B cell (primary cell): ENCODE data around the gene AQP5. TPM values are rescaled to one million over a fixed set of nuclear protein-coding genes. Genes with fewer than 3 reads are reported as not detected.

ENCODE experiments used
- ATAC-seq: fragments of 200-7000 bp; cut with Tn5 transposase; one replicate; pipeline ENCODE4 v1.10.0; 2021; ENCODE audit warnings: low read depth, mild to moderate bottlenecking, moderate number of reproducible peaks, moderate library complexity
- CTCF ChIA-PET: fragments of 350-600 bp; sonication (Branson Sonifier 250); formaldehyde crosslinking; loops from one replicate; lab custom pipeline; 2021; ENCODE audit warnings: antibody characterized with exemption, inconsistent platforms; lab: Charles Lee
- POLR2A ChIA-PET: fragments of 350-600 bp; sonication (Branson Sonifier 250); formaldehyde crosslinking; loops from one replicate; lab custom pipeline; 2021; ENCODE audit warnings: antibody characterized with exemption; lab: Charles Lee
- DNase-seq: peaks from one replicate; pipeline ENCODE4 v3.0.0; 2013
- H2AFZ ChIP-seq: 2 replicates; pipeline ENCODE4 v1.6.1; 2012; ENCODE audit warnings: mild to moderate bottlenecking, low read depth, low read length; ENCODE audit not compliant: insufficient read depth, poor library complexity, severe bottlenecking
- H3K27ac ChIP-seq, 2 donors: 1 replicate in 1 of 2; 2 replicates in 1 of 2; pipeline ENCODE4 v1.5.1; 2012 to 2013; ENCODE audit warnings: low read length in 2 of 2, mild to moderate bottlenecking in 2 of 2, moderate library complexity in 1 of 2
- H3K27me3 ChIP-seq, 4 experiments: fragments of 200-600 bp in 1 of 4; sonication (generic) in 1 of 4; replicated peaks in 1 of 4; 1 replicate in 2 of 4; 2 replicates in 2 of 4; pipeline versions ENCODE4 v1.6.1 to v1.7.0; 2013 to 2016; ENCODE audit warnings: low read length in 3 of 4, mild to moderate bottlenecking in 2 of 4, mixed read lengths in 1 of 4, moderate library complexity in 1 of 4; ENCODE audit not compliant: insufficient read depth in 4 of 4, control insufficient read depth in 3 of 4; ENCODE audit errors: control extremely low read depth in 1 of 4
- H3K36me3 ChIP-seq, 2 experiments: replicated peaks in 1 of 2; 1 replicate in 1 of 2; 2 replicates in 1 of 2; pipeline versions ENCODE4 v1.6.1 to v1.7.1; 2013; ENCODE audit warnings: low read length in 1 of 2; ENCODE audit not compliant: insufficient read depth in 2 of 2, control insufficient read depth in 1 of 2; ENCODE audit errors: control extremely low read depth in 1 of 2, extremely low read depth in 1 of 2
- H3K4me1 ChIP-seq, 2 donors: fragments of 200-600 bp in 1 of 2; sonication (generic) in 1 of 2; 1 replicate in 1 of 2; 2 replicates in 1 of 2; pipeline versions ENCODE4 v1.5.1 to v1.6.1; 2013 to 2017; ENCODE audit warnings: low read length in 2 of 2; ENCODE audit not compliant: control insufficient read depth in 2 of 2, insufficient read depth in 2 of 2
- H3K4me2 ChIP-seq: replicated peaks from 2 replicates; pipeline ENCODE3; 2012; ENCODE audit warnings: mild to moderate bottlenecking, low read depth, low read length; ENCODE audit not compliant: poor library complexity, severe bottlenecking
- H3K4me3 ChIP-seq, 5 experiments: fragments of 200-600 bp in 1 of 5; sonication (generic) in 1 of 5; 1 replicate in 3 of 5; 2 replicates in 2 of 5; pipeline versions ENCODE4 v1.5.1 to v1.7.0; 2011 to 2016; ENCODE audit warnings: low read length in 4 of 5, mild to moderate bottlenecking in 4 of 5, low read depth in 2 of 5, control low read depth in 1 of 5, moderate library complexity in 1 of 5; ENCODE audit not compliant: insufficient read depth in 1 of 5; ENCODE audit errors: control extremely low read depth in 1 of 5, extremely low read depth in 1 of 5
- H3K79me2 ChIP-seq: fragments of 200-600 bp; sonication (generic); one replicate; pipeline ENCODE4 v1.6.0; 2016; ENCODE audit warnings: low read length; ENCODE audit not compliant: control insufficient read depth, insufficient read depth
- H3K9ac ChIP-seq: fragments of 200-600 bp; sonication (generic); 2 replicates; pipeline ENCODE4 v1.6.1; 2017; ENCODE audit warnings: mild to moderate bottlenecking, low read length, moderate library complexity
- H3K9me3 ChIP-seq, 3 donors: one replicate each; pipeline versions ENCODE4 v1.6.1 to v1.7.1; 2013; ENCODE audit warnings: low read length in 2 of 3; ENCODE audit not compliant: control insufficient read depth in 2 of 3, insufficient read depth in 1 of 3; ENCODE audit errors: control extremely low read depth in 1 of 3
- H4K20me1 ChIP-seq: 2 replicates; pipeline ENCODE4 v1.6.0; 2012; ENCODE audit warnings: mild to moderate bottlenecking, low read length; ENCODE audit not compliant: insufficient read depth, control insufficient read depth, poor library complexity, severe bottlenecking
- H3K27ac Mint-ChIP-seq: one replicate; pipeline ENCODE4 v1.8.0; 2021; ENCODE audit warnings: mixed read lengths
- H3K27me3 Mint-ChIP-seq: one replicate; pipeline ENCODE4 v1.8.0; 2021; ENCODE audit warnings: mixed read lengths
- H3K4me1 Mint-ChIP-seq: one replicate; pipeline ENCODE4 v1.8.0; 2021; ENCODE audit warnings: mixed read lengths
- H3K4me3 Mint-ChIP-seq: one replicate; pipeline ENCODE4 v1.8.0; 2021; ENCODE audit warnings: mixed read lengths
- H3K9me3 Mint-ChIP-seq: one replicate; pipeline ENCODE4 v1.8.0; 2022; ENCODE audit warnings: mixed read lengths; ENCODE audit not compliant: insufficient read depth
- EZH2 ChIP-seq: IDR thresholded peaks from 2 replicates; pipeline ENCODE4 v1.6.1; 2012; ENCODE audit warnings: borderline replicate concordance, low read depth, mild to moderate bottlenecking, moderate library complexity, low read length; ENCODE audit not compliant: insufficient read depth, poor library complexity, severe bottlenecking
- WGBS: methylation state at CpG from one replicate; pipeline ENCODE4 v1.1.5; 2013; ENCODE audit warnings: missing lambda C conversion rate; ENCODE audit not compliant: insufficient coverage; 5-methylcytosine and 5-hydroxymethylcytosine counted together
- intact Hi-C: fragments of 100-400 bp; cut with micrococcal nuclease; formaldehyde crosslinking; loops from one replicate; pipeline ENCODE4 v1.10.0; 2022
- polyA plus RNA-seq: library from polyadenylated mRNA; depleted of rRNA; stranded (reverse); fragments of >200 nt; gene quantifications from 2 replicates; pipeline ENCODE4 v1.2.3, GENCODE V29; 2012
- total RNA-seq, 2 donors: library from RNA; stranded (reverse); fragments of 120-200 nt in 1 of 2; gene quantifications; 1 replicate in 1 of 2; 2 replicates in 1 of 2; pipeline versions ENCODE4 v1.2.3 to v1.2.4, GENCODE V29; 2013 to 2022
- TF ChIP-seq, protein P1 (sequence below): fragments of 200-600 bp; IDR thresholded peaks from one replicate; pipeline ENCODE4 v1.8.0; 2022; ENCODE audit warnings: antibody characterized with exemption, mild to moderate bottlenecking

The AQP5 gene
- total and polyA plus RNA-seq, 2 donors (not counting 1 experiment from before 2014, with no cell fraction given) = not detected

DNA sequence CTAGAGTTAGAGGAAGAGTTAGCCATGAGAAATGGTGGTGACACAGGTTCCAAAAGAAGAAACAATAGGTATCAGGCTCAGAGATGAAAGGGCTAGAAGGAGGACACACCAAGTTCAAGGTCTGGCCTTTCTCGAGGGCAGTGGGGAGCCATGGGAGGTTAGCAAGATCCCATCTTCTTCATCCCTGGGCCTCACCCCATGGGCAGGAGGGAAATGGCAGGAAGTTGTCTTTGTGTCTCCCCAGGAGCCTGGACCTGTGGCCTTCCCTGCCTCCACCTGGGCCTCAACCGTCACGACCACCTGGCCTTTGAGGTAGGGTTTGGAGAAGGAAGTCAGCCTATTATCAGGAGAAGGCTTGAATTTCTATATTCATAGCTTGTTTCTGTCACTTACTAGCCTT is 17.0 kb upstream of the AQP5 start:
- Histone ChIP-seq H3K4me1 (peaks cover 0 to 8% of the 10 kb centered on the region in 2 donors), H3K27ac (no peak overlapping the region), H3K36me3 (no peaks in the 10 kb centered on the region), H3K27me3 (peaks cover 0 to 9% (median 4%) of the 10 kb centered on the region in 4 experiments), H3K9me3 (no peaks in the 10 kb centered on the region), H3K9ac (no peak overlapping the region), H3K4me2 (no peak overlapping the region), H4K20me1 (no peaks in the 10 kb centered on the region), H3K4me3 (no peak overlapping the region), H3K79me2 (no peaks in the 10 kb centered on the region), H2AFZ (no peak overlapping the region)
- Mint-ChIP-seq H3K9me3 (no peaks in the 10 kb centered on the region), H3K27ac (no peak overlapping the region), H3K4me1 (peaks cover 15% of the 10 kb centered on the region), H3K27me3 (peaks cover 9% of the 10 kb centered on the region), H3K4me3 (no peak overlapping the region)
- CTCF ChIA-PET = interaction anchor here (1.1 to 2.6 kb wide), 5 partner anchors 16 to 140 kb away, joined by 3 to 21 read pairs (median 7); partner anchors contain the start of gene SMARCD1
- TF ChIP-seq EZH2 = no peak
- TF ChIP-seq, protein P1, sequence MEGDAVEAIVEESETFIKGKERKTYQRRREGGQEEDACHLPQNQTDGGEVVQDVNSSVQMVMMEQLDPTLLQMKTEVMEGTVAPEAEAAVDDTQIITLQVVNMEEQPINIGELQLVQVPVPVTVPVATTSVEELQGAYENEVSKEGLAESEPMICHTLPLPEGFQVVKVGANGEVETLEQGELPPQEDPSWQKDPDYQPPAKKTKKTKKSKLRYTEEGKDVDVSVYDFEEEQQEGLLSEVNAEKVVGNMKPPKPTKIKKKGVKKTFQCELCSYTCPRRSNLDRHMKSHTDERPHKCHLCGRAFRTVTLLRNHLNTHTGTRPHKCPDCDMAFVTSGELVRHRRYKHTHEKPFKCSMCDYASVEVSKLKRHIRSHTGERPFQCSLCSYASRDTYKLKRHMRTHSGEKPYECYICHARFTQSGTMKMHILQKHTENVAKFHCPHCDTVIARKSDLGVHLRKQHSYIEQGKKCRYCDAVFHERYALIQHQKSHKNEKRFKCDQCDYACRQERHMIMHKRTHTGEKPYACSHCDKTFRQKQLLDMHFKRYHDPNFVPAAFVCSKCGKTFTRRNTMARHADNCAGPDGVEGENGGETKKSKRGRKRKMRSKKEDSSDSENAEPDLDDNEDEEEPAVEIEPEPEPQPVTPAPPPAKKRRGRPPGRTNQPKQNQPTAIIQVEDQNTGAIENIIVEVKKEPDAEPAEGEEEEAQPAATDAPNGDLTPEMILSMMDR = no peak
- no peak for ATAC-seq
- DNase-seq = no peak
- intact Hi-C loops = no loop called here
- 100% methylated on average over 2 of the region's 3 CpGs for WGBS
- POLR2A ChIA-PET = no interaction called here

DNA sequence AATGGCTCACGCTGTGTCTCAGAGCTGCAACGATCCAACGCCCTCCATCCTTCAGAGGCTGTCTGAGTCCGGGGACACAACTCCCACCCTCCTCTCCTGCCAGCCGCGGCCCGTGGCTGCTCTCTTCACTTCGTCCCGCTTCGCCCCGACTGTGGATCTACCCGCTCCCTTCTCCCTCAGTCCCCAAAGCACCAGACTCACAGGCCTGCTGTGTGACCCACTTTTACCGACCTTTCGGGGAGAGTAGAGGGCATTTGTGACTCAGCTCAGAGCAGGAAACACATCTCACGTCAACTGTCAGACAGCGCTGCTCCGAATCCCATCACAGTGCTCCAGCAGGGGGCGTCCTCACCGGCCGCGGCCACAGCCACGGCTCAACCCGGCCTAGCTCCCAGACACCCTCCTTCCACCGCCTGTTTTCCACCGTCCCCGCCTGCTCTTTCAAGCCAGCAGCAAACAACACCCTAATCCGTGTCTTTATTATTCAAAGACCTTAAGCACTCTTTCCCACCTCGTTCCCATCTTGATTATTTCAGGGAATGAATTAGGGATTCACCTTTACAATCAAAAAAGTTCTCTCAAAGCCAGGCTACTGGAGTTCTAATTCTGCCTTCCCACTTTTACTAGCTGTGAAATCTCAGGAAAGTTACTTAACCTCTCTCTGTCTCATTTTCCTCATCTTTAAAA is 16.1 kb upstream of the AQP5 start:
- Mint-ChIP-seq H3K4me1 (peaks cover 15% of the 10 kb centered on the region), H3K27me3 (peaks cover 9% of the 10 kb centered on the region), H3K4me3 (peak overlapping the region; percentile 83), H3K9me3 (no peaks in the 10 kb centered on the region), H3K27ac (no peak overlapping the region)
- H3K79me2 ChIP-seq = no peaks in the 10 kb centered on the region
- peaks cover 0 to 8% of the 10 kb centered on the region in 2 donors for H3K4me1 ChIP-seq
- no peak overlapping the region for H3K27ac ChIP-seq
- 5% methylated on average over 27 of the region's 28 CpGs for WGBS
- peaks cover 0 to 9% (median 4%) of the 10 kb centered on the region in 4 experiments for H3K27me3 ChIP-seq
- DNase-seq = peak; percentile 80
- H2AFZ ChIP-seq = peak overlapping the region; percentile 75
- H3K36me3 ChIP-seq = no peaks in the 10 kb centered on the region
- H3K9ac ChIP-seq = peak overlapping the region; percentile 44
- peak overlapping the region; percentile 68 for H3K4me2 ChIP-seq
- intact Hi-C loops = no loop called here
- H3K9me3 ChIP-seq = no peaks in the 10 kb centered on the region
- ChIA-PET CTCF (interaction anchor here (0.6 to 2.6 kb wide), 19 partner anchors 8 to 1439 kb away, joined by 3 to 21 read pairs (median 5); partner anchors contain the start of genes AQP5 and SMARCD1), POLR2A (interaction anchor here (0.6 kb wide), 1 partner anchor 323 kb away, joined by 6 read pairs; no protein-coding TSS in a partner anchor)
- TF ChIP-seq EZH2 = no peak
- TF ChIP-seq, protein P1 = peak; percentile 89
- H4K20me1 ChIP-seq = no peaks in the 10 kb centered on the region
- ATAC-seq = peak; percentile 90
- peak overlapping the region in 4 of 5 experiments; percentile 18 to 48 (median 40) for H3K4me3 ChIP-seq
